ENCODE data around the gene GAP43.

GAP43 gene

GRCh38 chr3:115626721-115627120 lies 3.4 kb downstream of the GAP43 start:
- in situ Hi-C loops (cut with MboI; ENCODE audit: low sequenced_read_pairs), result no loop called here

- in situ Hi-C loops (cut with MboI; ENCODE audit: low sequenced_read_pairs), result no loop called here
These were observed 4.1 kb downstream of the GAP43 start for GRCh38 chr3:115627180-115628074.

- in situ Hi-C loops (cut with MboI; ENCODE audit: low sequenced_read_pairs), result no loop called here
These were observed 4.7 kb downstream of the GAP43 start for GRCh38 chr3:115628075-115628412.

GRCh38 chr3:115630850-115631249 lies 7.5 kb downstream of the GAP43 start:
- in situ Hi-C loops (cut with MboI; ENCODE audit: low sequenced_read_pairs), result no loop called here

- in situ Hi-C loops (cut with MboI; ENCODE audit: low sequenced_read_pairs), result no loop called here
These were observed 8.7 kb downstream of the GAP43 start for GRCh38 chr3:115632026-115632425.

GRCh38 chr3:115633467-115633866 lies 10.2 kb downstream of the GAP43 start:
- in situ Hi-C loops (cut with MboI; ENCODE audit: low sequenced_read_pairs), result no loop called here

- in situ Hi-C loops (cut with MboI; ENCODE audit: low sequenced_read_pairs), result no loop called here
These were observed 10.7 kb downstream of the GAP43 start for GRCh38 chr3:115634052-115634451.

GRCh38 chr3:115635406-115635805 lies 12.1 kb downstream of the GAP43 start:
- in situ Hi-C loops (cut with MboI; ENCODE audit: low sequenced_read_pairs), result no loop called here

GRCh38 chr3:115638241-115638640 lies 14.9 kb downstream of the GAP43 start:
- in situ Hi-C loops (cut with MboI; ENCODE audit: low sequenced_read_pairs), result no loop called here

GRCh38 chr3:115638991-115639390 lies 15.7 kb downstream of the GAP43 start:
- in situ Hi-C loops (cut with MboI; ENCODE audit: low sequenced_read_pairs), result no loop called here

GRCh38 chr3:115644391-115644790 lies 21.1 kb downstream of the GAP43 start:
- in situ Hi-C loops (cut with MboI; ENCODE audit: low sequenced_read_pairs), result no loop called here

GRCh38 chr3:115646027-115646690 lies 22.8 kb downstream of the GAP43 start:
- in situ Hi-C loops (cut with MboI; ENCODE audit: low sequenced_read_pairs), result no loop called here

GRCh38 chr3:115648559-115648958 lies 25.2 kb downstream of the GAP43 start:
- in situ Hi-C loops (cut with MboI; ENCODE audit: low sequenced_read_pairs), result no loop called here

- in situ Hi-C loops (cut with MboI; ENCODE audit: low sequenced_read_pairs), result no loop called here
These were observed 27.8 kb downstream of the GAP43 start for GRCh38 chr3:115651087-115651486.

- in situ Hi-C loops (cut with MboI; ENCODE audit: low sequenced_read_pairs), result no loop called here
These were observed 28.3 kb downstream of the GAP43 start for GRCh38 chr3:115651599-115651998.

GRCh38 chr3:115652738-115653137 lies 29.4 kb downstream of the GAP43 start:
- in situ Hi-C loops (cut with MboI; ENCODE audit: low sequenced_read_pairs), result no loop called here

GRCh38 chr3:115655761-115656282 lies 32.5 kb downstream of the GAP43 start:
- in situ Hi-C loops (cut with MboI; ENCODE audit: low sequenced_read_pairs), result no loop called here

- in situ Hi-C loops (cut with MboI; ENCODE audit: low sequenced_read_pairs), result no loop called here
These were observed 33.9 kb downstream of the GAP43 start for GRCh38 chr3:115657168-115657567.

- in situ Hi-C loops (cut with MboI; ENCODE audit: low sequenced_read_pairs), result no loop called here
These were observed 34.7 kb downstream of the GAP43 start for GRCh38 chr3:115658032-115658336.

- in situ Hi-C loops (cut with MboI; ENCODE audit: low sequenced_read_pairs), result no loop called here
These were observed 35.2 kb downstream of the GAP43 start for GRCh38 chr3:115658337-115659181.

All from HL-60/S4 (cell line).